Gastrocnemius medialis (tissue), 4 donors: ENCODE results near the gene CBX7. TPM values are rescaled to one million over a fixed set of nuclear protein-coding genes. Genes with fewer than 3 reads are reported as not detected.

Experiments used
- ATAC-seq, 2 donors: fragments of 150-250 bp; one replicate each; pipeline ENCODE4 v1.9.1; 2016
- DNase-seq, 2 donors: peaks; one replicate each; pipeline ENCODE4 v3.0.0-alpha.2; 2019
- H3K27ac ChIP-seq, 4 donors: fragments of 200-600 bp; sonication (generic); 1 replicate in 1 of 4; 2 replicates in 3 of 4; pipeline ENCODE4 v1.5.1; 2016 to 2018; ENCODE audit warnings: mild to moderate bottlenecking in 2 of 4, moderate library complexity in 1 of 4
- H3K27me3 ChIP-seq, 3 donors: fragments of 200-600 bp; sonication (generic) in 2 of 3; 1 replicate in 1 of 3; 2 replicates in 2 of 3; pipeline versions ENCODE4 v1.5.1 to v1.6.0; 2016 to 2019; ENCODE audit warnings: mild to moderate bottlenecking in 1 of 3, moderate library complexity in 1 of 3
- H3K36me3 ChIP-seq, 2 donors: fragments of 200-600 bp; sonication (generic) in 1 of 2; one replicate each; pipeline ENCODE4 v1.5.1; 2017 to 2018
- H3K4me1 ChIP-seq, 2 donors: fragments of 200-600 bp; sonication (generic) in 1 of 2; one replicate each; pipeline ENCODE4 v1.5.1; 2016 to 2017; ENCODE audit warnings: mild to moderate bottlenecking in 2 of 2
- H3K4me3 ChIP-seq, 4 donors: fragments of 200-600 bp; sonication (generic) in 3 of 4; 1 replicate in 1 of 4; 2 replicates in 3 of 4; pipeline ENCODE4 v1.5.1; 2016 to 2019; ENCODE audit warnings: mild to moderate bottlenecking in 2 of 4
- H3K9me3 ChIP-seq, 3 donors: fragments of 200-600 bp; sonication (generic) in 2 of 3; 1 replicate in 1 of 3; 2 replicates in 2 of 3; pipeline ENCODE4 v1.5.1; 2016 to 2019
- CTCF ChIP-seq, 5 experiments: fragments of 450-650 bp in 3 of 5; fragments of 200-600 bp in 2 of 5; sonication (generic) in 2 of 5; IDR thresholded peaks in 4 of 5; conservative IDR thresholded peaks in 1 of 5; 1 replicate in 4 of 5; 2 replicates in 1 of 5; pipeline ENCODE4 v1.5.1; 2016 to 2019; ENCODE audit warnings: antibody characterized with exemption in 5 of 5, mild to moderate bottlenecking in 3 of 5, moderate library complexity in 3 of 5
- POLR2A ChIP-seq, 2 donors: fragments of 450-650 bp; IDR thresholded peaks; one replicate each; pipeline ENCODE4 v1.6.1; 2017; ENCODE audit warnings: antibody characterized with exemption in 2 of 2, mild to moderate bottlenecking in 2 of 2, moderate library complexity in 2 of 2
- in situ Hi-C, 4 donors: fragments of 200-750 bp; cut with MboI; loops; one replicate each; pipeline versions ENCODE4 v1.15.0 to v1.8.0; 2017; ENCODE audit warnings: low sequenced_read_pairs in 4 of 4
- intact Hi-C: fragments of 100-400 bp; cut with DNase I; formaldehyde crosslinking; loops from one replicate; pipeline ENCODE4 v1.15.1; 2023; ENCODE audit warnings: low total_unique reads
- total RNA-seq, 4 donors: library from RNA; depleted of rRNA; stranded (reverse); fragments of >200 nt; gene quantifications; one replicate each; pipeline versions ENCODE4 v1.1.0 to v1.2.3, GENCODE V29; 2016

Gene CBX7
- total RNA-seq, 4 donors from 2014 or later, result 52.4 to 78.1 (median 62.3) TPM

- intact Hi-C loops, result no loop called here
- TF ChIP-seq POLR2A (IDR thresholded peaks at IDR 0.05) (no peak), CTCF (IDR thresholded peaks at IDR 0.05 in 4 of 5, conservative IDR thresholded peaks at IDR 0.05 in 1 of 5) (no peak)
- Histone ChIP-seq H3K27me3 (peaks cover 0 to 4% (median 0%) of the 10 kb centered on the region in 3 donors), H3K36me3 (peaks cover 0 to 19% of the 10 kb centered on the region in 2 donors), H3K4me3 (no peak overlapping the region), H3K9me3 (no peaks in the 10 kb centered on the region), H3K4me1 (no peaks in the 10 kb centered on the region), H3K27ac (no peak overlapping the region)
- in situ Hi-C loops, result loop anchor here in 2 of 4 donors (10.0 kb wide), 2 partner anchors 254 to 264 kb away; partner anchors contain the start of gene CBX6 (in 1 of the 2)
- ATAC-seq, result no peak
- DNase-seq, result no peak
These were observed 24.0 kb downstream of the CBX7 start for GRCh38 chr22:39128508-39128907.

DNA sequence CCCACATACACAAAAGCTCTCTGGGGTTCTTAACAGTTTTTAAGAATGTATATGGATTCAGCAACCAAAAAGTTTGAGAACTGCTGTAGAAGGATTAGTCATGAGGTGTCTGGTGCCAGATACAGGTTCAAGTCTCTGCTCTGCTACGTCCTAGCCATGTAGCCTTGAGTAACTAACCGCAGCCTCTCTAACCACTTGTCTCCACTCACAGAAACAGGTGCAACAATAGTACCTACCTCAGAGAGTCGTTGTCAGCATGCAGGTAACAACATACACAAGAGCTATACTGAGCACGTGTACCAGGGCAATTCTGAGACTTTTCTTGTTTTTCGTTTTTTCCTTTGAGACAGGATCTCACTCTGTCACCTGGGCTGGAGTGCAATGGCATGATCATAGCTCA lies 26.9 kb downstream of the CBX7 start:
- ATAC-seq (no peak), DNase-seq (no peak)
- intact Hi-C loops (no loop called here), in situ Hi-C loops (loop anchor here in 2 of 4 donors (10.0 kb wide), 2 partner anchors 251 to 261 kb away; partner anchors contain the start of gene CBX6 (in 1 of the 2))
- Histone ChIP-seq H3K36me3 (no peaks in the 10 kb centered on the region), H3K4me3 (no peak overlapping the region), H3K9me3 (no peaks in the 10 kb centered on the region), H3K27me3 (peaks cover 0 to 4% (median 0%) of the 10 kb centered on the region in 3 donors), H3K27ac (no peak overlapping the region), H3K4me1 (no peaks in the 10 kb centered on the region)
- TF ChIP-seq POLR2A (IDR thresholded peaks at IDR 0.05) (no peak), CTCF (IDR thresholded peaks at IDR 0.05 in 4 of 5, conservative IDR thresholded peaks at IDR 0.05 in 1 of 5) (no peak)

DNA sequence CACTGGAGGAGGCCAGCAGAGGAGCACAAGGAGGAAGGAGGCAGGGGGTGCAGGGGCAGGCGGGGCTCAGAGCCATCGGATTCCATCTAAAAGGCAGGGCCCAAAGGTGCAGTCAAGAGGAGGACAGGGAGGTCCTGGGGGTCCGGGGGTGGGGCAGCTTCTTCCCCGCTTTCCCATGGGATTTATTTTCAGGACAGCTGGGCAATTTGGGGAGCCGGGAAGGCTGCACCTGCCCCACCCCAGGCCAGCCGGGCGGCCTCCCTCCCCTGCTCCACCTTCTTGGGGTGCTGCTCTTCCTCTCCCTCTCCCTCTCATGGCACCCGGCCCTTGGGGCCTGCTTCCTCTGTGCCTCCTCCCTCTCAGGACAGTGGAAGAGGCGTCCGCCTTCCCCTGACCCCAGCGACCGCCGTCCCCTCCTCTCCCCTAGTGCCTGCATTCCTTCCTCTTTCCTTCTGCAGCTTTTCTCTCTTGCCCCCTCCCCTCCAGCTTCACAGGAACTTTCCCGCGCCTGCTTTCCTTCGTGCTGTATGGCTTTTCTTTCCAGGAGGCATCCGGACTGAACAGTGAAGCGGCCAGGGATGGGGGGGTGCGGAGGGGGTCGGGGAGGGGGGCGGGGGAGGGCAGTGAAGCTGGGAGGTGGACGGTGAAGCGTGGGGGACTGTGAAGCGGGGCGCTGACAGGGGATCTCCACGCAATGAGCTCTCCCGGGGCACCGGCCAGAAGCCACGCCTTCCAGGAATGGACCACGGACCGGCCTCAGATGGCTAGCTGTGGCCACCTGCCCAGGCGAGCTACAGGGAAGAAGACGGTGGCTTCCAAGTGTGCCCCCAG lies 28.5 kb downstream of the CBX7 start:
- Histone ChIP-seq H3K27me3 (peaks cover under 1 to 4% (median under 1%) of the 10 kb centered on the region in 3 donors), H3K4me3 (no peak overlapping the region), H3K36me3 (no peaks in the 10 kb centered on the region), H3K4me1 (no peaks in the 10 kb centered on the region), H3K27ac (no peak overlapping the region), H3K9me3 (no peaks in the 10 kb centered on the region)
- no peak for TF ChIP-seq POLR2A (IDR thresholded peaks at IDR 0.05)
- no peak for TF ChIP-seq CTCF (IDR thresholded peaks at IDR 0.05 in 4 of 5, conservative IDR thresholded peaks at IDR 0.05 in 1 of 5)
- no peak for ATAC-seq
- no peak for DNase-seq
- in situ Hi-C loops (loop anchor here in 2 of 4 donors (5.0 to 10.0 kb wide), 3 partner anchors 112 to 259 kb away; partner anchors contain the start of genes APOBEC3C (in 1 of the 2) and CBX6 (in 1 of the 2)), intact Hi-C loops (loop anchor here (5.0 kb wide), 2 partner anchors 117 to 252 kb away; partner anchors contain the start of gene CBX6)

DNA sequence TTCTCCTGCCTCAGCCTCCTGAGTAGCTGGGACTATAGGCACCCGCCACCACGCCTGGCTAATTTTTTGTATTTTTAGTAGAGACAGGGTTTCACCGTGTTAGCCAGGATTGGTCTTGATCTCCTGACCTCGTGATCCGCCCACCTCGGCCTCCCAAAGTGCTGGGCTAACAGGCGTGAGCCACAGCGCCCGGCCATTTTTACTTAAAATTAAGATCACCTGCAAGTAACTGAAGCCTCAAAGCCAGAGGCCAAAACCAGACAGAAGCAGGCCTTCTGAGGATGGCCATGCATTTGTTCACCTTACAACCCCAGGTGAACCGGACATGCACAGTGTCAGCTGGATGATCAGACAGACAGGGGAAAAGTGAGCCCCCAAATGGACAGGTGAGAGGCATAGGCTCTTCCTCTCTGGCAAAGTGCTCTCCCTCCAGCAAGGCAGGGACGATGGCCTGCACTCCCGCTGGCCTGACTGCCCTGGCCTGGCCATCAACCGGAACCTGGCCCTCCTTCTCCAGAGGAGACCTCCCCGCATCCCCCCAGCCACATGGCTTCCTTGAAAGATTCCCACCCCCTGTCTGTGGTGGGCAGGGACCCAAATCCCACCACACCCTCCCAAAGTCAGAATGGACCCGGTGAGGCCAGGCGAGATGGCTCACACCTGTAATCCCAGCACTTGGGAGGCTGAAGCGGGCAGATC lies 29.6 kb downstream of the CBX7 start:
- H3K9me3 ChIP-seq, result no peaks in the 10 kb centered on the region
- no peaks in the 10 kb centered on the region for H3K4me1 ChIP-seq
- no peaks in the 10 kb centered on the region for H3K36me3 ChIP-seq
- intact Hi-C loops (loop anchor here (5.0 kb wide), 2 partner anchors 116 to 251 kb away; partner anchors contain the start of gene CBX6), in situ Hi-C loops (loop anchor here in 2 of 4 donors (5.0 to 10.0 kb wide), 3 partner anchors 111 to 258 kb away; partner anchors contain the start of genes APOBEC3C (in 1 of the 2) and CBX6 (in 1 of the 2))
- no peak for TF ChIP-seq POLR2A (IDR thresholded peaks at IDR 0.05)
- TF ChIP-seq CTCF (IDR thresholded peaks at IDR 0.05 in 4 of 5, conservative IDR thresholded peaks at IDR 0.05 in 1 of 5), result no peak
- H3K27me3 ChIP-seq, result peaks cover 5 to 7% (median 6%) of the 10 kb centered on the region in 3 donors
- no peak overlapping the region for H3K4me3 ChIP-seq
- ATAC-seq, result no peak
- H3K27ac ChIP-seq, result no peak overlapping the region
- DNase-seq, result no peak
